Urinary bladder (tissue), 4 donors: ENCODE data around the gene SLC48A1. TPM values are rescaled to one million over a fixed set of nuclear protein-coding genes. Genes with fewer than 3 reads are reported as not detected.
A peak's percentile ranks its signal among the peaks of the same experiment; 100 is the strongest.
"Not testable (repeated sequence)": the region's sequence is repeated elsewhere in the genome, so short reads cannot be mapped to it uniquely, and the experiment has no call there.

Source experiments
- DNase-seq: peaks from one replicate; pipeline ENCODE4 v3.0.0-alpha.2; 2015; ENCODE audit errors: extremely low spot score
- H3K27ac ChIP-seq: one replicate; pipeline ENCODE4 v1.5.1; 2013; ENCODE audit warnings: low read depth, mild to moderate bottlenecking, moderate library complexity
- H3K36me3 ChIP-seq: one replicate; pipeline ENCODE4 v1.6.1; 2013; ENCODE audit warnings: mild to moderate bottlenecking, moderate library complexity; ENCODE audit not compliant: insufficient read depth
- H3K4me1 ChIP-seq: one replicate; pipeline ENCODE4 v1.6.1; 2013; ENCODE audit warnings: mild to moderate bottlenecking, moderate library complexity; ENCODE audit not compliant: insufficient read depth
- H3K4me3 ChIP-seq: one replicate; pipeline ENCODE4 v1.5.1; 2013; ENCODE audit warnings: low read depth, low read length
- WGBS: extraction: QIAGEN DNeasy Blood & Tissue Kit; methylation state at CpG from one replicate; pipeline ENCODE4 v1.1.7; 2013; 5-methylcytosine and 5-hydroxymethylcytosine counted together
- polyA plus RNA-seq: library from polyadenylated mRNA; stranded (reverse); fragments of 200-250 nt; gene quantifications from one replicate; pipeline ENCODE4 v1.2.3, GENCODE V29; 2013
- total RNA-seq: library from RNA; depleted of rRNA; stranded (reverse); fragments of >200 nt; gene quantifications from one replicate; pipeline ENCODE4 v1.2.3, GENCODE V29; 2014
- donor health status: healthy with polysubstance abuse.
- donor health status: healthy.

Gene SLC48A1
- total and polyA plus RNA-seq, 2 donors, result 8.6 to 31.1 TPM

GRCh38 chr12:47802312-47802711 lies 29.3 kb downstream of the SLC48A1 start:
- WGBS, result 45% methylated on average over 5 of the region's 5 CpGs
- Histone ChIP-seq H3K27ac (no peak overlapping the region), H3K4me3 (no peak overlapping the region), H3K36me3 (peaks cover 2% of the 10 kb centered on the region), H3K4me1 (no peaks in the 10 kb centered on the region)
- DNase-seq, result no peak

- Histone ChIP-seq H3K4me1 (no peaks in the 10 kb centered on the region), H3K36me3 (no peaks in the 10 kb centered on the region), H3K4me3 (no peak overlapping the region), H3K27ac (no peak overlapping the region)
- DNase-seq, result no peak
- 75% methylated on average over 12 of the region's 12 CpGs for WGBS
These were observed 30.3 kb downstream of the SLC48A1 start for GRCh38 chr12:47803191-47803875.

GRCh38 chr12:47804171-47804570 lies 31.1 kb downstream of the SLC48A1 start:
- 55% methylated on average over 8 of the region's 8 CpGs for WGBS
- no peak overlapping the region for H3K27ac ChIP-seq

GRCh38 chr12:47805417-47805816 lies 32.4 kb downstream of the SLC48A1 start:
- WGBS, result 22% methylated on average over 2 of the region's 2 CpGs
- no peaks in the 10 kb centered on the region for H3K4me1 ChIP-seq
- no peak overlapping the region for H3K4me3 ChIP-seq
- H3K36me3 ChIP-seq, result no peaks in the 10 kb centered on the region
- H3K27ac ChIP-seq, result peak overlapping the region; percentile 12
- DNase-seq, result no peak

More at GRCh38 chr12:47804171-47804570, 31.1 kb downstream of the SLC48A1 start:
- DNase-seq, result no peak
- Histone ChIP-seq H3K4me1 (no peaks in the 10 kb centered on the region), H3K36me3 (no peaks in the 10 kb centered on the region), H3K4me3 (no peak overlapping the region)

GRCh38 chr12:47807338-47807737 lies 34.3 kb downstream of the SLC48A1 start:
- no peak overlapping the region for H3K27ac ChIP-seq
- H3K36me3 ChIP-seq, result no peaks in the 10 kb centered on the region
- 43% methylated on average over 5 of the region's 5 CpGs for WGBS
- no peak overlapping the region for H3K4me3 ChIP-seq
- no peaks in the 10 kb centered on the region for H3K4me1 ChIP-seq
- DNase-seq, result no peak

DNA sequence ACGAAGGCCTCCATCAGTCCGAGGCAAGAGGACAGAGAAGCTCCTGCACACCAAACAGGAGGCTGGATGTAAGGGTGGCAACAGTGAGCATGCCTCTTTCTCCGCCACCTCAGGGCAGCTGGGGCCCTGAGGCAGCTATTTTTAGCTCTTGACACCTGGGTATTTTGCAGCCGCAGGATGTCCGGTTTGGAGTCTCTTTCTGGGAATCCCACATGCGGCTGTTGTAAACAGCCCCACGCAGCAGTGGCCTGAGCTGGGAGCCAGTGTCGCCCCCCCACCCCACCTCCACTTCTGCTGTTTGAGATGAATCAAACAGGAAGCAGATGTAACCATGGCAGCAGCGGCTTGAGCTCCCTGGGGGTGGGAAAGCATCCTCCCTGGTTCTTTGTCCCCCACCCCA lies 35.0 kb downstream of the SLC48A1 start:
- peak overlapping the region; percentile 25 for H3K27ac ChIP-seq
- 15% methylated on average over 9 of the region's 9 CpGs for WGBS
- H3K4me3 ChIP-seq, result no peak overlapping the region
- no peaks in the 10 kb centered on the region for H3K36me3 ChIP-seq
- H3K4me1 ChIP-seq, result no peaks in the 10 kb centered on the region
- DNase-seq, result no peak

DNA sequence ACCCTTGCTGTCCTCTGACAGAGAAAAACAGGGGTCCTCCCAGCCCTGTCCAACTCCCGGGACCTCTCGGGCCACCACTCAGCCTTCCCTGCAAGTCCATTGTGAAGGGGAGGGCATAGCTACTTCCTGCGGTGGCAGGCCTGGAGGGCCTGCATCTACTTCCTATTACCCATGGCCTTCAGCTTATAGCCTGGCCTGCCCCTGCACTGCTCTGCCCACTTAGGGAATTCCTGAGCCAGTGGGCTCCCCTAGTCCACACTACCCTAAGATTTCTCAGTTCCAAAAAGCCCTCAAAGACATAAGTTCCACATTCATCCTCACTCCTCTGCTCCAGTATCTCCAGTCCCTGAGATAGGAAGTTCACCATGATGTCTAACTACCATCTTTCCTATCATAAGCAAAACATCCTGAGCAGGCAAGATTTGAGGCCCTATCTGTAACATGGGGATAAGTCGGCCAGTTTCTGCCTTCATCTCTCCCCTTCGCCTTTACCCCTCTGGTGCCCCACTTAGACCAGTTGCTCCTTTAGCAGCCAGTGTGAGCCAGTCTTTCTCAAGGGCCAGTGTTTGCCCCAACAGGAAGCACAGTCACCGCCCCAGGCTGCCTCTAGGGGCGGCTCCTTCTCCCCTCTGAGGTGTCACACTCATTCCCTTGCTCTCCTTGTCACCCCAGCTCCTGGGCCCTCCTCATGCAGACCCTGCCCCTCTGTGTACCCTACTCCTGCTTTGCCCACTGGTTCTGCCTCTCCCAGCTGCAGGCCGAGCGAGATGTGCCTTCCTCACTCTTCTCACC lies 35.7 kb downstream of the SLC48A1 start:
- WGBS, result 74% methylated on average over 9 of the region's 9 CpGs
- H3K4me3 ChIP-seq, result no peak overlapping the region

GRCh38 chr12:47809518-47809917 lies 36.5 kb downstream of the SLC48A1 start:
- DNase-seq, H3K27ac ChIP-seq, H3K4me3 ChIP-seq, H3K4me1 ChIP-seq, H3K36me3 ChIP-seq: not testable (repeated sequence)
- WGBS, result 88% methylated on average over 9 of the region's 9 CpGs

More for the DNA sequence above, 35.7 kb downstream of the SLC48A1 start:
- no peak for DNase-seq
- H3K36me3 ChIP-seq, result no peaks in the 10 kb centered on the region
- H3K27ac ChIP-seq, result peak overlapping the region; percentile 25
- H3K4me1 ChIP-seq, result no peaks in the 10 kb centered on the region

GRCh38 chr12:47811072-47811396 lies 38.0 kb downstream of the SLC48A1 start:
- H3K27ac ChIP-seq, result no peak overlapping the region
- H3K4me1 ChIP-seq, result no peaks in the 10 kb centered on the region
- no peaks in the 10 kb centered on the region for H3K36me3 ChIP-seq
- H3K4me3 ChIP-seq, result no peak overlapping the region
- no peak for DNase-seq
- 56% methylated on average over 2 of the region's 2 CpGs for whole genome bisulfite sequencing

GRCh38 chr12:47811581-47812484 lies 38.8 kb downstream of the SLC48A1 start:
- DNase-seq, result no peak
- Histone ChIP-seq H3K4me3 (no peak overlapping the region), H3K4me1 (no peaks in the 10 kb centered on the region), H3K27ac (peak overlapping the region; percentile 96), H3K36me3 (no peaks in the 10 kb centered on the region)
- 27% methylated on average over 14 of the region's 14 CpGs for WGBS

DNA sequence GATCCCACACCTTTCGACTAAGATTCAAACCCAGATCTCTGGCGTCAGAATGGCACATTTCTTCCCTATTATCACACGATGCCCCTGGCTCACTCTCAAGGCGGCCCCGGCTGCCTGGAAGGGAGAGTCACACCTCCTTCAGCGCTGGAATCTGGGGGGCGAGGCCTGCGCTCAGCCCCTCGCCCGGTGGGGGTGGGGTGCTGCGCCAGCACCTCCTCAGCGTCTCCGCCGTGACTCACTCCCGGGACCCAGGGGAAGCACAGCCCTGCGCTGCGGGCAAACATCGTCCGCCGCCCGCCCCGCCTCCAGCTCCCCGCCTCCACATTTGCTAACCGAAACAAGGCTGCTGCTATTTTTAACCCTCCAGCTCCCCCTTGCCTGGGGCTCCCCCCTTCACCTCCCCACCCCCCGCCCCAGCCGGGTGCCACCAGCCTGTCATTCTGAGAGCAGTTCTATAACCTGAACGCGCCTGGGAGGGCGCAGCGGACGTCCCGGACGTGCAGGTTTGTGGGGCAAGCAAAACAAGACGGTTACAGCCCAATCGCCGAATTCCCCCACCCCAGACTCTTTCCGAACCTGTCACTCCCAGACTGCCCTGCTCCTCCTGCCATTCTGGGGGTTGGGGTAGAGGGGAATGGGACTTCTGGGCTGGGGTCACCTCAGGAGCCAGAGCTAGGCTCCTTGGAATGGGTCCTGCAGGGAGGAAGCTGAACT lies 39.9 kb downstream of the SLC48A1 start:
- Histone ChIP-seq H3K36me3 (no peaks in the 10 kb centered on the region), H3K4me3 (peak overlapping the region; percentile 17), H3K4me1 (no peaks in the 10 kb centered on the region), H3K27ac (peak overlapping the region; percentile 96)
- WGBS, result under 1% methylated on average over 37 of the region's 37 CpGs
- DNase-seq, result no peak

GRCh38 chr12:47813511-47814196 lies 40.6 kb downstream of the SLC48A1 start:
- H3K36me3 ChIP-seq, result no peaks in the 10 kb centered on the region
- H3K4me3 ChIP-seq, result peak overlapping the region; percentile 17
- peak overlapping the region; percentile 94 for H3K27ac ChIP-seq
- no peak for DNase-seq
- 44% methylated on average over 9 of the region's 9 CpGs for WGBS
- no peaks in the 10 kb centered on the region for H3K4me1 ChIP-seq
